Measurements from ENCODE around the gene DDX47. TPM values are rescaled to one million over a fixed set of nuclear protein-coding genes. Genes with fewer than 3 reads are reported as not detected.
A peak's percentile ranks its signal among the peaks of the same experiment; 100 is the strongest.

Gene DDX47
- polyA plus RNA-seq, 1 of the 3 experiments (the other 2 are of a cell fraction) = 68.4 TPM

DNA sequence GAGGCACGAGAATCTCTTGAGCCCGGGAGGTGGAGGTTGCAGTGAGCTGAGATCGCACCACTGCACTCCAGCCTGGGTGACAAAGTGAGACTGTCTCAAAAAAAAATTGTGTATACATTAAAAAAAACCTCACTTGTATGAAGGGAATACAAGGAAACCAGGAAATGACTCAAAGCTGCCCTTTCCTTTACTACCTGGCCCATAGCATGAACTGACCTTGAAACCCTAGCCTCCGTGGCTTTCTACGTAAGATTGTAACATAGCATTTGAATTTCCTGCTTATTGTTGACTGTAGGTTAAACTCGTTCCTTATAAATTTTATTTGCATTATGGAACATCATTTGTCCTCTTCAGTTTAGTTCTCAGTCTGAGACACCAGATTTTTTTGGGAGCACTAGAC is 9.1 kb upstream of the DDX47 start:
- H3K4me1 ChIP-seq (ENCODE audit: control insufficient read depth in 1 of 2, insufficient read depth in 2 of 2, low read depth in 1 of 2, low read length in 1 of 2) = peaks cover 4 to 28% of the 10 kb centered on the region in 2 experiments; a peak in 2 of 4 replicates

GRCh38 chr12:12804432-12804886 is 8.7 kb upstream of the DDX47 start:
- no peaks in the 10 kb centered on the region for H3K79me2 ChIP-seq (ENCODE audit: insufficient read depth)
- H3K27ac ChIP-seq (ENCODE audit: low read depth in 2 of 2, low read length in 1 of 2) = peak overlapping the region in 1 of 2 experiments; percentile 59; a peak in 2 of 4 replicates
- 0 out of 2 replicates have a peak overlapping the region, but pooled peaks have one; percentile 27 for H3K9ac ChIP-seq
- ChIA-PET POLR2A (no interaction called here), CTCF (interaction anchor here (0.9 to 2.5 kb wide), 6 partner anchors 8 to 16 kb away, joined by 3 to 18 read pairs (median 6); partner anchors contain the start of gene DDX47)
- H4K20me1 ChIP-seq (ENCODE audit: insufficient read depth) = no peaks in the 10 kb centered on the region
- no peak for DNase-seq
- no peak overlapping the region for H3K4me3 ChIP-seq (ENCODE audit: low read depth in 2 of 2, low read length in 1 of 2)
- H3K9me2 ChIP-seq = no peaks in the 10 kb centered on the region
- TF ChIP-seq NFIC (IDR thresholded peaks at IDR 0.05; ENCODE audit: borderline replicate concordance) (peak; percentile 20; the same call in 1 of the 2 replicates), YY1 (IDR thresholded peaks at IDR 0.05; ENCODE audit: low read depth) (no peak), TCF12 (IDR thresholded peaks at IDR 0.05) (peak; percentile 66), JUND (IDR thresholded peaks at IDR 0.05) (peak; percentile 75), EP300 (IDR thresholded peaks at IDR 0.05; ENCODE audit: borderline replicate concordance in 1 of 2, low read depth in 1 of 2, low read length in 1 of 2) (0 out of 4 replicates have a peak, but pooled peaks of 1 of the 2 experiments have one; percentile 20), FOSL2 (IDR thresholded peaks at IDR 0.05; ENCODE audit: borderline replicate concordance, low read depth) (peak; percentile 87), RXRA (IDR thresholded peaks at IDR 0.05; ENCODE audit: borderline replicate concordance, low read depth) (peak; percentile 78), FOXJ3 (CRISPR knock-in tag; IDR thresholded peaks at IDR 0.05) (no peak)
- WGBS (ENCODE audit: low lambda C conversion rate) = 22% methylated on average over 6 of the region's 6 CpGs
- no peaks in the 10 kb centered on the region for H3K9me3 ChIP-seq
- H3K4me1 ChIP-seq (ENCODE audit: control insufficient read depth in 1 of 2, insufficient read depth in 2 of 2, low read depth in 1 of 2, low read length in 1 of 2) = peaks cover 4 to 28% of the 10 kb centered on the region in 2 experiments; a peak in 2 of 4 replicates
- peaks cover 30% of the 10 kb centered on the region for H3F3A ChIP-seq (replicated peaks; ENCODE audit: insufficient read depth)
- H3K27me3 ChIP-seq (ENCODE audit: insufficient read depth) = no peaks in the 10 kb centered on the region
- peak overlapping the region; percentile 62 for H3K4me2 ChIP-seq
- H3K36me3 ChIP-seq (replicated peaks in 1 of 2; ENCODE audit: control insufficient read depth in 1 of 2, insufficient read depth in 2 of 2, low read length in 1 of 2) = no peaks in the 10 kb centered on the region
- no peak overlapping the region for H2AFZ ChIP-seq (ENCODE audit: low read depth)

More for the DNA sequence above, 9.1 kb upstream of the DDX47 start:
- Histone ChIP-seq H3K9me2 (no peaks in the 10 kb centered on the region), H3F3A (replicated peaks; ENCODE audit: insufficient read depth) (peaks cover 27% of the 10 kb centered on the region), H3K4me2 (peak overlapping the region; percentile 62; the same call in 1 of the 2 replicates), H3K27ac (ENCODE audit: low read depth in 2 of 2, low read length in 1 of 2) (peak overlapping the region in 1 of 2 experiments; percentile 59; a peak in 2 of 4 replicates), H3K4me3 (ENCODE audit: low read depth in 2 of 2, low read length in 1 of 2) (no peak overlapping the region), H4K20me1 (ENCODE audit: insufficient read depth) (no peaks in the 10 kb centered on the region), H3K27me3 (ENCODE audit: insufficient read depth) (no peaks in the 10 kb centered on the region), H3K79me2 (ENCODE audit: insufficient read depth) (no peaks in the 10 kb centered on the region), H3K9ac (0 out of 2 replicates have a peak overlapping the region, but pooled peaks have one; percentile 27), H2AFZ (ENCODE audit: low read depth) (no peak overlapping the region), H3K36me3 (replicated peaks in 1 of 2; ENCODE audit: control insufficient read depth in 1 of 2, insufficient read depth in 2 of 2, low read length in 1 of 2) (no peaks in the 10 kb centered on the region), H3K9me3 (no peaks in the 10 kb centered on the region)
- DNase-seq = no peak
- ChIA-PET CTCF (interaction anchor here (1.3 to 2.5 kb wide), 4 partner anchors 9 to 15 kb away, joined by 5 to 18 read pairs (median 7); partner anchors contain the start of gene DDX47), POLR2A (no interaction called here)
- WGBS (ENCODE audit: low lambda C conversion rate) = 61% methylated on average over 6 of the region's 6 CpGs
- TF ChIP-seq MAX (IDR thresholded peaks at IDR 0.05; ENCODE audit: low read depth) = no peak
- TF ChIP-seq JUND (IDR thresholded peaks at IDR 0.05) = no peak
- no peak for TF ChIP-seq MXI1 (IDR thresholded peaks at IDR 0.05; ENCODE audit: low read depth, low read length)
- no peak for TF ChIP-seq MEF2A (IDR thresholded peaks at IDR 0.05; ENCODE audit: borderline replicate concordance, low read depth)
- no peak for TF ChIP-seq FOXM1 (IDR thresholded peaks at IDR 0.05; ENCODE audit: low read depth)
- TF ChIP-seq, protein P1, sequence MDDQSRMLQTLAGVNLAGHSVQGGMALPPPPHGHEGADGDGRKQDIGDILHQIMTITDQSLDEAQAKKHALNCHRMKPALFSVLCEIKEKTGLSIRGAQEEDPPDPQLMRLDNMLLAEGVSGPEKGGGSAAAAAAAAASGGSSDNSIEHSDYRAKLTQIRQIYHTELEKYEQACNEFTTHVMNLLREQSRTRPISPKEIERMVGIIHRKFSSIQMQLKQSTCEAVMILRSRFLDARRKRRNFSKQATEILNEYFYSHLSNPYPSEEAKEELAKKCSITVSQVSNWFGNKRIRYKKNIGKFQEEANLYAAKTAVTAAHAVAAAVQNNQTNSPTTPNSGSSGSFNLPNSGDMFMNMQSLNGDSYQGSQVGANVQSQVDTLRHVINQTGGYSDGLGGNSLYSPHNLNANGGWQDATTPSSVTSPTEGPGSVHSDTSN (IDR thresholded peaks at IDR 0.05) = no peak
- TF ChIP-seq, protein P2, sequence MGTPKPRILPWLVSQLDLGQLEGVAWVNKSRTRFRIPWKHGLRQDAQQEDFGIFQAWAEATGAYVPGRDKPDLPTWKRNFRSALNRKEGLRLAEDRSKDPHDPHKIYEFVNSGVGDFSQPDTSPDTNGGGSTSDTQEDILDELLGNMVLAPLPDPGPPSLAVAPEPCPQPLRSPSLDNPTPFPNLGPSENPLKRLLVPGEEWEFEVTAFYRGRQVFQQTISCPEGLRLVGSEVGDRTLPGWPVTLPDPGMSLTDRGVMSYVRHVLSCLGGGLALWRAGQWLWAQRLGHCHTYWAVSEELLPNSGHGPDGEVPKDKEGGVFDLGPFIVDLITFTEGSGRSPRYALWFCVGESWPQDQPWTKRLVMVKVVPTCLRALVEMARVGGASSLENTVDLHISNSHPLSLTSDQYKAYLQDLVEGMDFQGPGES (IDR thresholded peaks at IDR 0.05; ENCODE audit: low read depth, low read length) = no peak
- no peak for TF ChIP-seq SIN3A (IDR thresholded peaks at IDR 0.05; ENCODE audit: borderline replicate concordance, low read depth, low read length)
